GM18511 (cell line): ENCODE data around the gene WNT6.

Experiments used
- ATAC-seq: cut with Tn5 transposase; IDR thresholded peaks from one replicate; pipeline ENCODE4 v1.9.1; 2021; ENCODE audit warnings: mild to moderate bottlenecking, moderate library complexity; ENCODE audit not compliant: unreplicated experiment

WNT6 gene

DNA sequence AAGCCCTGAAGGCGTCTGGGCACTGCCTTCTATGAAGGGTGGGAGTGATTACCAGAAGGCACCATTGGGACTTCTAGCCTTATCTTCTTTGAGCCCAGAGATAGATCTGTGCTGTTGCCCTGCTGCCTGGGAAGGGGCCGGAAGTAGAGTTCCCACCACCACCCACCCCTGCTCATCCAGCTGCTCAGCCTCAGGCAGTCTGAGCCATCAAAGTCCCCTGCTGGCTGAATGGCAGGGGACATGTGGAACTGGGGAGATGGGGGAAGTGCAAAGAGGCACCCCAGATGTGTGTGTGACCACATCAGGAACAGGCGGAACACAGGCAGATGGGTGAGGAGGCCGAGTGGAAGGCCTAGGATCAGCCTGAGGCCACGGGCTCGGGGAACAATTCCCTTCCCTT, 17.7 kb downstream of the WNT6 start:
- ATAC-seq, result no peak

DNA sequence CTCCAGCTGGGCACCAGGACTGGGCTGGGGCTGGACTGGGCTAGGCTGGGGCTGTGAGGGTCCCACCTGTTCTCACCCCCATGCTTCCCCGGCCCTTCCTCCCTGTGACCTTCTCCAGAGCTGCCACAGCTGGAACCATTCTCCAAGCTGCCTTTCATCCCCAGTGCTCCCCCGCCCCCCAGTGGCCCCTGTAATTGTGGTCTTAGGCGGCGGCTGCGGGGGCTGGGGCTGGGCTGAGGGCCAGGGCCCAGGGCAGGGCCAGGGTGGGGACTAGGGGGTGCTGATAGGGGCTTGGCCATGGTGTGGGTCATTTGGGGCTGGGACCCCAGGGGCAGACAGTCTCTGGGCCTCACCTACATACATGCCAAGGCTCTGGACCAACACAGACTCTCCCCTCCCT, 18.3 kb downstream of the WNT6 start:
- ATAC-seq, result no peak

DNA sequence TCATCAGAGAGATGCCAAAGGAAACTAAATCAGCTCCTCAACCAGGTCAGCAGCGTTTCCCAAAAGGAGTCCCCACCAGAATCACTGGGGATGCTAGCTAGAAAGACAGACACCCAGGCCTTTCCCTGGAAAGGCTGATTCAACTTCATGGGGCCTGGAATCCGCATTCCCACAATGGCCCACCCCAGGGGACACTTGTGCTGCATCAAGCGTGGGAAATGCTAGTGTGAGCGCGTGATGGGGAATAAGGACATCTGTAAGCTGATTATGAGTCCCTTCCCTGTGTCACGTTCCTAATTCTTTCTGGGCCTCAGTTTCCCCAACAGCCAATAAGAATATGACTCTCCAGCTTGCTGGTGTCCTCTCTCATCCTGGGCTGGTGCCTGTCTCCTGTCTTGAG, 18.9 kb downstream of the WNT6 start:
- no peak for ATAC-seq

DNA sequence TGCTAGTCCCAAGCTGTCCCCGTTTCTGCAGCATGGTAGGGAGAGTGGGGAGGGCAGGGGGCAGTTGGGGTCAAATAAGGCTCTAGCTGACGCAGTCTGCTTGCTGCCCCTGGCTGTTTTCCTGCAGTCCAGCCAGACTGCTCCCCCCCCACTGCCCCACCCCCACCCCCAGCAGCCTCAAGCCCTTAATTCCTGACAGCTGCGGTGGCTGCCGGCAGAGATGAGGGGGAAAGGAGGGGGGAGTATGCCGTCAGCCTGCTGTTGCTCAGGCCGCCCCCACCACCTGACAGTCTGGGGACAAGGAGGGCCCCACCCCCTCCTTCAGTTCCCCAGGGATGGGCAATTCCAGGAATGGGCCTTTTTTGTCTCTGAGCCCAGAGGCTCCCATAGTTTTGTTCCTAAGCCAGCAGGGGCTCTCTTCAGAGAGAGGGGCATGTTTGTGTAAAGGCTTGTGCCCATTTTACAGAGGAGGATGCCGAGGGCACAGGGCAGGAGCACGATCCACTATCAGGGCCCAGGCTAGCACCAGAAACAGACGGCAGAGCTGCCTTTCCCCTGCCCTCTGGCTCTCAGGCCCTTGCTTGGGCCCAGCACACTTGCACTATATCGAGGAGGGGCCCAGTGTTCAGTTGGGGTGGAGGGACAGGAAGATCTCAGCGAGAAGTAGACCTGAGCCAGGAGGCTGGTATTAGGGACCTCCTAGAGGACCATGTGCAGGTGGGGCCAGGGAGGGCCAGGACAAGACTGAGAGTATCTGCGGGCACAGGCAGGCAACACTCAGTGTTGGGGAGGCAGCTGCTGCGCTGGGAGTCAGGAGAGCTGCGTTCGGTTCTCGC, 19.5 kb downstream of the WNT6 start:
- ATAC-seq, result no peak

- ATAC-seq, result no peak
These were observed 20.1 kb downstream of the WNT6 start for GRCh38 chr2:218879776-218880101.

- ATAC-seq, result peak; percentile 83
These were observed 20.7 kb downstream of the WNT6 start, which contains the start of gene WNT10A for GRCh38 chr2:218880102-218880858. Gene WNT10A, plus strand, starts transcription at chr2:218880852. Its CDS starts 144 bp downstream, at chr2:218880996.

GRCh38 chr2:218880859-218881594, 21.4 kb downstream of the WNT6 start:
- no peak for ATAC-seq

DNA sequence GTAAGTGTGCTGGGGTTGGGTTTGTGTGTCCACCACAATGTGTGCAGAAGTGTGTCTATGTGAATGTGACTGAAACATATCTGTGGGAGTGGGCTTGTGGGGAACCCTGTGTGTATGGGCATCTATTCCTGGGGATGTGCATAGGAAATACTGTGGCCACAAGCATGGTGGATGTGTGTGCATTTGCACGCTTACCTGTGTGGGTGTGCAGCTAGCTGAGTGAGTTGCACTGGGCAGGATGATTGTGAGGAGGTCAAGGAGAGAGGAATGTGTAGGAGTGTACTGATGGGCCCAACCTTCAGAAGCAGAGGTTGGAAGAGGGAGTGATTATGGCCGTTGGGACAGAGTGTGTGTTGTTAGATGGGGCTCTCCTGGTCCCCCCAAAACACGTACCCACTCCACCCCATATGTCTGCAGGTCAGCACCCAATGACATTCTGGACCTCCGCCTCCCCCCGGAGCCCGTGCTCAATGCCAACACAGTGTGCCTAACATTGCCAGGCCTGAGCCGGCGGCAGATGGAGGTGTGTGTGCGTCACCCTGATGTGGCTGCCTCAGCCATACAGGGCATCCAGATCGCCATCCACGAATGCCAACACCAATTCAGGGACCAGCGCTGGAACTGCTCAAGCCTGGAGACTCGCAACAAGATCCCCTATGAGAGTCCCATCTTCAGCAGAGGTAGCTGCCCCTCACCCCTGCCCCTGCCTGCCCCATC, 22.3 kb downstream of the WNT6 start:
- ATAC-seq, result no peak

GRCh38 chr2:218882461-218882816, 22.8 kb downstream of the WNT6 start:
- no peak for ATAC-seq

DNA sequence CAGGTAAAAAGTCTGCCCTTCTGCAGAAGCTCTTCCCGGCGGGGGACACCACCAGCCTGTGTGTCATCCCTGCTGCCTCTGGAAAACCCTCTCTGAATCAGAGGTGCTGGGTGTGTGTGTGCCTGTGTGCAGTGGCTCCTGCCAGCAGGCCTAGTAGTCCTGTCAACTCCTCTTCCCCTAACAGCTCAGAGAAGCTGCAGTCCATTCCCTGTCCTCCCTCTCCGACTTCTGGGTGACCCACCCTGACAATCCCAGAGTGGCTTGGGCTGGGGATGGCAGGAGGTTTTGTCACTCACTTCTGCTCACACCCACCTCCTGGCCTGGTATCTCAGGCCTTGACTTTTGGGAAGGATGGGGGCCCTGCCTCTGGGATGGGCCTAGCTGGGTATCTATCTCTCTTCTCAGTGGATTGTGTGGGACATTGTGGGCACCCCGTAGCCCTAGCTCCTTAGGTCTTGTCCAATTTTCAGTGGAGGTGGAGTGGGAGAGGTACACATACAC, 23.3 kb downstream of the WNT6 start:
- no peak for ATAC-seq

- ATAC-seq, result no peak
These were observed 24.2 kb downstream of the WNT6 start for GRCh38 chr2:218883491-218884490.

DNA sequence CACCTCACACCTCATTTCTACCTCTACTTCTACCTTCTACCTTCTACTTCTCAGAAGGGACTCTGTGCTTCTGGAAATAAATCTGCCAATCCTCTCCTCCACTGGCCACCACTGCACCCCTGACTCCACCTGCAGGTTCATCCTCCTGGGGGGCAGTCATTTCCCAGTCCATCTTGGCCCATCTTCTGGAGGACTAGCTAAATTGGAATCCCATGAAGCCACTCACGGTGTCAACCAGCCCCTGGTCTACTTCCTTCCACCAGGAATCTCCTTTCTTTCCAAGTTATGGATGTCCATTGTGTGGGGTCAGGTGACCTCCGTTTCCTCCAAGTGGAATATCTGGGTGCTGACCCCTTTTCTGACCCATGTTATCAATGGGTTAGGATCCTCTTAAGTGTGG, 24.9 kb downstream of the WNT6 start:
- no peak for ATAC-seq

DNA sequence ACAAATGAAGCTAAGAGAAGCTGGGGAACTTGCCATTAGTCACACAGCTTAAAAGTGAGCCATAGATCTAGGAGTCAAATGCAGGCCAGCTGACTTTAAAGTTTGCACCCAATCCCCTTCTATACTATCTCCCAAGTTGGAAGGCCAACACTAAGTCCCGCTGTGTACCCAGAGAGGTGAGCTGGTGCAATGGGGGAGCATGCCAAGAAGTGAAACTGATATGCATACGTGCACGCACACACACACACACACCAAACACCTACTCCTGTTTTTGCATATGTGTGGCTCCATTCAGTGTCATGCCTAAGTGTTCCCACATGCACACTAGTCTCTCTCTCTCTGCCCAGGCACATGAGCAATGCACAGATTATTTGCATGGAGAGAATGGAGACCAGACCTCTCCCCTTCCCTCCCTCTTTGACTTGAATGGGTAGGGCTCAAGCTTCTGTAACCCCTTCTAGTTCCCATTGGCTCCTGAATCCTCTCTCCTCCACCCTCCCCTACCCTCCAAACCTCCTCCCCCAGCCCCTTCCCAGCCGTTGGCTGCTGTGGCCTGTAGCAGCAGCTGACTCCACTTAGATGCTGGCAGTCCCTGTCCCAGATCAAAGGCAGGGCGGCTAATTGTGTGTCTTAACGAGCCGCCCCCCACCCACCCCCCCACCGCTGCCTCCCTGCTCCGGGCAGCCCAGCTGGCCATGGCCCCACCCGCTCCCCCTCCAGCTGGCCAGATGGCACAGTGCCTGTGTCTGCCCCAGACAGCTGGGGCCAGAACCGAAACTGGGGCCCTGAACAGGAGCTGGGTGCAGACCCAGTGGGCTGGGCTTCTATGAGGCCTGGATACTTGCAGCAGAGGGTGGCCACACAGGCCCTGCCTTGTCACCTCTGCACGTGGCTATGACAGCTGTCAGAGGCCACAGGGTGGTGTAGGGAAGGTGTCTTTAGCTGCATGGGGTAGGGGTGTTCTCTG, 26.7 kb downstream of the WNT6 start:
- peak; percentile 69 for ATAC-seq

DNA sequence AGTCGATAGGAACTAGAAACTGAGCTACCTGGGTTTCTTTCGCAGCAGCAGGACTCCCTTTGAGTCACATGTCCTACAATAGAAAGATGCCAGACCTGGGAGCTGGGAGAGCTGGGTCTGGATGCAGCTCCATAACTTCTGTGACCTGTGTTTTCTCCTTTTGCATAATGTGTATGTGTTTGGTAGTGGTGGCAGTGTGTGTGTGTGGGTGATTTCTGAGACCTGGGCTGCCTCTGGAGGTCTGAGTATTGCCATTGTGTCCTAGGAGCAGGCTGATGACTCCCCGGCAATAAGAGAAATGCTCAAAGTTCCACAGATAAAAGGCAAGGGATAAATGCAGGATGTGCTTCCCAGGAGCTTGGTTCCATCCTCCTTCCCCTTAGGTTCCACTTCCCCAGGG, 27.5 kb downstream of the WNT6 start:
- ATAC-seq, result no peak

DNA sequence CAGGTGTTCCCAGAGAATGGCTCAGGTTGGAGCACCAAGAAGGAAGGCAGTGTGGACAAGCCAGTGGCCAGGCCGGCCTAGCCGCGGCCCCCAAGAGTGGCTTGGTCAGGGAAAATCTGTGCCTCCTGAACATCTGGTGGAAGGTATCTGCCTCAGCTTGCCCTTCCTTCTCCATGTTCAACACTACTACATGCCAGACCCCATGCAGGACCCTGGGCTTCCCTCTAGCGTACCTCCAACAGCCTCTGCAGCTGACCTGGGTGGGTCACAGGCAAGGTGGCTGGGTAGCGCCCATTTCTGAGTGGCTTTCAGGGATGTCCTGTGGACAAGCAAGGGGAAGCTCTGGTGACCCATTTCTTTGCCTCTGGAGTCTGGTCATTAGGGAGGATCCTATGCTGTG, 28.7 kb downstream of the WNT6 start:
- no peak for ATAC-seq

DNA sequence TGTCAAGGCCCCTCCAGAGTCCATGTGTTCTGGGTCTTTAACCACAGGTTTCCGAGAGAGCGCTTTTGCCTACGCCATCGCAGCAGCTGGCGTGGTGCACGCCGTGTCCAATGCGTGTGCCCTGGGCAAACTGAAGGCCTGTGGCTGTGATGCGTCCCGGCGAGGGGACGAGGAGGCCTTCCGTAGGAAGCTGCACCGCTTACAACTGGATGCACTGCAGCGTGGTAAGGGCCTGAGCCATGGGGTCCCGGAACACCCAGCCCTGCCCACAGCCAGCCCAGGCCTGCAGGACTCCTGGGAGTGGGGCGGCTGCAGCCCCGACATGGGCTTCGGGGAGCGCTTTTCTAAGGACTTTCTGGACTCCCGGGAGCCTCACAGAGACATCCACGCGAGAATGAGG, 30.3 kb downstream of the WNT6 start:
- ATAC-seq, result no peak

DNA sequence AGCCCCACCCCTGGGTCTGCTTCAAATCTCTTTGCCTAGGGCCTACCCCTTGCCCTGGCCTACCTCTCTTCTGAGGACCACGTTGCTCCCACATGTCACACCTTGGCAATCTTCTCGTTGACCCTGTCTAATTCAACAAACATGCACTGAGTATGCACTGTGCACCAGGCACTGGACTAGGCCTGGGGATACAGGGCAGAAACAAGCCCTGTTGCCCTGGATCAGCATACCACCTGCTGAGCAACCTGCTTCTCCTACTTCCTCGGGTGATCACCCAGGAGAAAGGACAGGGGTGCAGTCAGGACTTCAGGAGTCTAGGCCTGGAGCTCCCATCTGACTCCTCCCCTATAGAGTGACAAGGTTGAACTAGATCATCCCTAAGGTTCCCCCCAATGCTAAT, 30.8 kb downstream of the WNT6 start:
- no peak for ATAC-seq

DNA sequence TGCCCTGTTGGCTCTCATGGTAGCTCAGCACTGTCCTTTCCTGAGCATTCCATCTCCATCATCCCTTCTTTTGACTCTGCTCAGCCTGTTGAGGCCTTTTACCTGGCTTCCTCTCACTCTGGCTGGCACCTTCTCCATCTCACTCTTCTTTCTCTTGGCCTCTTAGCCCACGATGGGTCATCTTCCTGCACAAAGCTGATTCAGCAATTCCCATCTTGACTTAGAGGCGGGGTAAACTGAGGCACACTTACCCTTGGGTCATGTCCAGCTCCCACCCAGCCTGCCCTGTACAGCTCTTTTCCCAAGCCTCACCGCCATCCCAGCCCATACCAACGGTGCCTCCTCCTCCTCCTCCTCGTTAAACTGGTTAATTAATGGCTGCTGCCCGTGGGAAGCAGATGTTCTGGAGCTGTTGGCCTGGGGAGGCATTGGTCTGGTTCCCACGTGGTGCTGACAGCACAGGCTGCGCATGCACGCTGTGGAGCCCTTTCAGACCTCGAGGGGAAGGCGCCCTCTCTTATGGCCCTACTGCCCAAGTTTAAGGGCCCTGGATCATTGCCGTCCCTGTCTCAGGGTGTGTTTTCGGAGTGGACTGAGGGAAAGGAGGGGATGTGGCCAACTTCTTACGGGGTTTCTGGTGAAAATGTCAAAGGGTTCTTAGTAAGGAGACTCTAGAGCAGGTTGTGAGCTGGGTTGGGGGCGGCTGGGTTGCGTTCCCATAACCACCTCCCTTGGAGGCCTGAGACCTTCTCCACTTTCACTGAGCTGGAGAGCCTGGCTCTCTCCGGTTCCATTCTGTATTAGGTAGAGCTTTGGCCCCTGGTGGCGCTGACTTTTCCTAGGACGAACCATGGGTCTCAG, 31.9 kb downstream of the WNT6 start:
- ATAC-seq, result no peak
